HS-5 (cell line): Measurements from ENCODE around the gene DLX3.
A peak's percentile ranks its signal among the peaks of the same experiment; 100 is the strongest.
"Not testable (repeated sequence)": the region's sequence is repeated elsewhere in the genome, so short reads cannot be mapped to it uniquely, and the experiment has no call there.

ENCODE experiments used
- DNase-seq: peaks from one replicate; pipeline ENCODE4 v3.0.0-alpha.2; 2012; ENCODE audit warnings: low read depth

DLX3 gene

DNA sequence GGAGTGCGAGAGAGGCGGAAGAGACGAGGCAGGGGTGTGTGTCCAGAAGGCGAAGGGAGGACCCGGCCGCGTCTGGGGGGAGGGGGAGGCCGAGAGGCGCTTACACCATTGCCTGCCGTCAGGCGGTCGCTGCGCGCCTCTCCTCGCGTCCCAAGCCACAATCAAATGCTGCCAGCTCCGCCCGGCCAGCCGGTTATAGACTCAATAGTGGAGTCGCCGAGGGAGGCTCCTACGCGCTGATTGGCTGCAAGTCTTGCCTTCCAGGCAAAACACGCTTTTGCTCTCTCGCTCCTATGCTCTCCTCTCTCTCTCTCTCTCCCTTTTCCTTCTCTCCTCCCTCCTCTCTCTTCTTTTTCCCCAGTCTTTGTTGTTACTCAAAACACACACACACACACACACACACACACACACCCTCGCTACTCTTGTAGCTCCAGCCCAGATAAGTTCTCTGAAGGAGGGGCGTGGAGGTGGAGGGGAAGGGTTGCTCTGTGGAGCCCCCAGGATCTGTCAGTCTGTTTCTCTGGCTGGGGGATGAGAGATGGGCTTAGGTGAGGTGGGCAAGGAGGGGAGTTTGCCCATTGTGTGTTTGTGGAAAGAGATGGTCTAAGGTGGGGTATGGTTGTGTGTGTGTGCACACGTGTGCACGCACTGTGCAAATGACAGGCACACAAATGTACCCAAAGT lies at the start of gene DLX3:
DLX3 (minus strand) TSS at position 170 of the 684 bp plus-strand sequence. CDS start 226 bp downstream, outside the sequence.
- peak; percentile 37 for DNase-seq

GRCh38 chr17:50044483-50044882 lies 49.5 kb upstream of the DLX3 start:
- no peak for DNase-seq

DNA sequence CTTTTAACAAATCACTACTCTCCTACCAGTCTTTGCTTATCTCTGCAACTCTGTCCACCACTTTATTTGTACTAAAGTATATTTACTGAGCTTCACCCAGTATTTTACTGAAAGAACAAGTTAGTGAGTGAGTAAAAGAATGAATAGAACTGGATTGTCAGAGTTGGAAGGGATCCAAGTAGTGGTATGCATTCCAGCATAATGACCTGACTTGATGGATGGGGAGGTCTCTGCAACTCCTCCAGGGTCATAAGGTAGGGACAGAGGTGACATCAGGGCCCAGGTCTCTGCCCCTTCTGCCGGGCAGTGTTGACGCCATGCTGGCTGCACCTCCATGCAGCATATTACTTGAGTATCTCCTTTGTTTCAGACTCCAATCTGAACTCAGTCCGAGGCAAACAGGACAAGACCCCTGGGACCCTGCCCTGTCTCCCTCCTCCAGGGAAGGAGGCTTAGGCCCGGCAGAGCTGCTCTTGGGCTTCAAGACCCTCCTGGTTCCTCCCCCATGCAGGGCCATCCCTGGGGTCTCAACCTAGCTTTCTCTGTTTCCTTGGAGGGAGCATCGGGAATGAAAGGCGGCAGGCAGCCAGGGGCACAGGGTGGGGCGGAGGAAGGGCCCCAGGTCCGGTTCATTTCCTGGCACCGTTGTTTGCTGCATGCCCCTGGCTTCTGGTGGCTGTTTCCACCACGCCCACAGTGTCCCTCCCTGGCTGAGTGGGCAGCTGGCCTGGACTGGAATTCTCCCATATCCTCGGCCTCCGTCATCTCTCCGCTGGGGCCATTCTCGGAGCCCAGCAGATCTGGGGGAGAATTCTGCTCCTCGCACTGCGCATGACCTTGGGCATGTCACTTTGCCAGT lies 48.5 kb upstream of the DLX3 start:
- no peak for DNase-seq

GRCh38 chr17:50042211-50042610 lies 47.2 kb upstream of the DLX3 start:
- DNase-seq, result no peak

DNA sequence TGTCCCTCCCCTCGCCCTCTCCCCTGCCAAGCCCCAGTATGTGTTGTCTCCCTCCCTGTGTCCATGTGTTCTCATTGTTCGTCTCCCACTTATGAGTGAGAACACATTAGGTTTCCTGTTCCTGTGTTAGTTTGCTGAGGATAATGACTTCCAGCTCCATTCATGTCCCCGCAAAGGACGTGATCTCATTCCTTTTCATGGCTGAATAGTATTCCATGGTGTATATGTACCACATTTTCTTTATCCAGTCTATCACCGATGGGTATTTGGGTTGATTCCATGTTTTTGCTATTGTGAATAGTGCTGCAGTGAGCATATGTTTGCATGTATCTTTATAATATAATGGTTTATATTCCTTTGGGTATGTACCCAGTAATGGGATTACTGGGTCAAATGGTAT lies 45.5 kb upstream of the DLX3 start:
- DNase-seq, result not testable (repeated sequence)

GRCh38 chr17:50039058-50039457 lies 44.0 kb upstream of the DLX3 start:
- DNase-seq, result no peak

DNA sequence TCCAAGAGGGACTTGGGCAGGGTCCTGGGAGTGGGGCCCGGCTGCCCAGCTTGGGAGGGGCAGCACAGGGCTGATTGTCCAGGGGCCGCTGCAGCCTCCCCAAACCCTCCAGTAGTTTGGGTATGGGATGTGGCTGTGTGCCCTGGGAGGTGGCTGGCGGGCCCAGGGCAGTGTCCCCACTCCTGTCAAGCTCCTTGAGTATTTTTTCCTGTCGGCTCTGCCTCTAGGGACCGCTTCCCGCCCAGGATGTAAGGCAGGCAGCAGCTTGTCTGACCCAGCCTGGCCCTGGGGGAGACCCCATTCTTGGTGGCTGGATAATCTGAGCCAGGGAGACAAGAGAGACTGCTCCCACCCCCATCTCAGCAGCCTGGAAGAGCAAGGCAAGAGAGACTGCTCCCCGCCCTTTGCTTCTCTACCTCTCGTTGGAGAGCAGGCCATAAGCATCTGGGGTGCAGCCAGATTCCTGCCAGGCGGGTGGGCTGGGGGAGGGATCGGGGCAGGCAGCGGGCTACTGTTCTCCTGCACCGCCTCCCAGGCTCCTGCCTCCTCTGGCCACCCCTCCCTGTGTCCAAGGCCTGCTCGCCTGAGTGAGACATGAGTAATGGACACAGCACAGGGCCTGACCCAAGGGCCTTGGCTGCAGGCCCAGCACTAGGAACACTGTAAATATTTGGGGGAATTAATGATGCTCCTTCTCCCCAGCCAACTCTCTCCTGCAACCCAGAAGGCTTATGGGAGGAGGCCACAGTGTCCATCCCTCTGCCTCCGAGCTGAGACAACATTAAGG lies 42.5 kb upstream of the DLX3 start:
- no peak for DNase-seq

DNA sequence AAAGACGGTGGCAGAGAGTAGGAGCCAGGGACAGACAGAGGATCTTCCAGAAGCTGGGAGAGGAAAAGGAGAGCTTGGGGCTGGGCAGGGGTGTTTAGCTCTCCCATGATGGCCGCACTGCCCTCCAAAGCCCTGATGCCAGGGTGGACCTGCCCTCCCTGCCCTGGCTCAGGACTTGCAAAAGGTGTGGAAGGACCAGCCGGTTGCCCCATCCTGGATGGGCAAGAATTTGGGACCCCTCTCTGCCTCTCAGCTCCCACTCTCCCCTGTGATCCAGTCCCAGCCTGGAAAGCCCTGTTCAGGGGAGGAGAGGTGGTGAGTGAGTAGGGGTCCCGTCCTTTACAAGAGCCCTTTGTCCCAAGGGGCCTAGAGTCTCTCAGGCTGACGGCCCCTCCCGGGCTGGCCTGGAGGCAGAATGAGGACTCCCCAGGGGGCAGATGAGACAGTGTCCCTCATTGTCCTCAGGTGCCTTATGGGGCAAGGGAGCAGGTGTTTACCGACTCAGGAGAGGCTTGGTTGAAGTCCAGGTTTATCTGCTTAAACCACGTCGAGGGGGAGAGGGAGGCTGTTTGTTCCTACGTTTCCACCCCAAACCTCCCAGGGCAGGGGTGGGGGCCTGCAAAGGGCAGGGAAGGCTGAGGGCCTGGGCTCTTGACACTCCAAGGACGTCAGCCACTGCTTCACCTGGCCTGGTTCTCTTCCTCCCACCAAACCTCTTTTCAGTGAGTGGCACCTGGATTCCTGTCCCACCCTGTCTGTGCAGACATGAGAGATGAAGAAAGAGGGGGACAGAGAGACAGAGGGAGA lies 41.6 kb upstream of the DLX3 start:
- DNase-seq, result no peak

DNA sequence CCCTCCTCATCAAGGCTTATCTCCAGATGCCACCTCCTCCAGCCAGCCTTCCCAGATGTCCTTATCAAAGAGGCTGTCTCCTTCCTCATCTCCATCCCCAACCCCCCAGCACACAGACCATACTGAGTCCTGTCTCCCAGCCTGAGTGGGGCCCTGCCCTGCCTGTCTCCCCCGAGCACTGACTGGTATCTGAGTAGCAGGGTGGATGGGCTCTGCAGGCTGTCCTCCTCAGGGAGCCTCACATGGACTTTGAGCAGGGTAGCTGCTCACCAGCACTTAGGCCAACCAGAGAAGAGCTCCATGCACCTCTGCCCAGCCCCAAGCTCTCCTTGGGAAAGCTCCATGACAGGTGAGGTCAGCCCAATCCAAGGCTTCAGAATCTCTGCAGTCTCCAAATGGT lies 40.9 kb upstream of the DLX3 start:
- DNase-seq, result no peak

DNA sequence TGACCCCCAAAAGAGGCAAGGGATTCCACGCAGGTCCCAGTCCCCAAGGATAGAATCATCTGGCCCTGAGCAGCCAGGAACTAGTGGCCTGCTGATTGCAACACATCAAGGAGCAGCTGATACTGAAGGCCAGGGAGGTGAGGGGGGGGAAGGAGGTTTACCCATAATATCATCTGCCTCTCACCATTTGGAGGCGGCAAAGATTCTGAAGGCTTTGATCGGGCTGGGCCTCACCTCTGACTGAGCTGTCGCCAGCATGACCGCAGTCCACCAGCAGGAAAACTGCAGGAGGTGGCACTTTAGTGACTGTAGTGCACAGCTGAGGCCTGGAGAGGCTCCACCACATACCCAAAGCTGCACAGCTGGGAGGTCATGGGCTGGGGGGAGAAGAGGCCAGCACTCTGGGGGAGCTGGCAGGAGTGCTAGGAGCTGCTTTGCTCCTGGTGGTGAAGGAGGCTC lies 40.4 kb upstream of the DLX3 start:
- no peak for DNase-seq

DNA sequence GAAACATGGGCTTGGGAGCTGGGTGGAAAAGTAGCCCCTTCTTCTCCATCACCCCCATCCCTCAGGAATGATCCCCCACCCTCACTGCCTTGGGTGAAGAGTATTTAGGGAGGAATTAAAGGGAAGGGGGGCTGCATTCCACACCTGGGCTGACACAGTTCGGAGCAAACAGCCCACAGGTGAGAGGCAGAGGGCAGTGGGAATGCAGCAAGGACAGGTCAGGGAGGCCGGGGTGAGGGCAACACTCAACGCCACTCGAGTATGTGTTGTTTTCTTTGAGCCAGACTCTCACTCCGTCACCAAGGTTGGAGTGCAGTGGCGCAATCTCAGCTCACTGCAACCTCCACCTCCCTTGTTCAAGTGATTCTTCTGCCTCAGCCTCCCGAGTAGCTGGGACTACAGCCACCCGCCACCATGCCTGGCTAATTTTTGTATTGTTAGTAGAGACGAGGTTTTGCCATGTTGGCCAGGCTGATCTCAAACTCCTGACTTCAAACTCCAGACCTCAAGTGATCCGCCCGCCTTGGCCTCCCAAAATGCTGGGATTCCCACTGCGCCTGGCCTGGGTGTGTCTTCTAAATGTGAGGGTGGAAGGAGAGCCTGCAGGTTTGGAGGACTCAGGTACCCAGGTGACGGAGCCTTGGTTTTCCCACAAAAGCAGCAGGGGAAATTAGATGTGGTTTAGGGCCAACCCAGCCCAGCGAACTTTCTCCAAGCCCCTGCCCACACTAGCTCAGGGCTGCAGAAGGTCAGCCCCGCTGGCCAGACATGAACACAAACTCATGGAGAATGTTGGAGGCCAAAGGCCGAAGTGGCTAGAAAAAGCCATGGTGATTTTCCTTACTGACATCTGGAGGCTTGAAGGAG lies 39.7 kb upstream of the DLX3 start:
- no peak for DNase-seq

DNA sequence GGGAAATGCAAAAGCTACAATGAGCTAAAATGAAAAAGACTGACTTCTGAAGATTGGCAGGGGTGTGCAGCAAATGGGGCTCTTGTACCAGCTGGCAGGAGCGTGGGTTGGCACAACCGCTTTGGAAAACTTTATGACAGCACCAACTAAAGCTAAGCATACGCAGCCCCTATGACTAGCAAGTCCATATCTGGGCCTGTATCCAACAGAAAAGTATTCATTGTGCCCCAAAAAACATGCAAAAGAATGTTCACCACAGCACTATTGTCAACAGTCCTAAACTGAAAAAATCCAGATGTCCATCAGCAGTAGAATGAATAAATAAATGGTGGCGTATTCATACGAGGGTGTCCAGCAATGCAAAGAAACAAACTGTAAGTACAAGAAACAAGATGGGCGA lies 38.3 kb upstream of the DLX3 start:
- no peak for DNase-seq

GRCh38 chr17:50029185-50029584 lies 34.2 kb upstream of the DLX3 start:
- no peak for DNase-seq

GRCh38 chr17:50028736-50029120 lies 33.7 kb upstream of the DLX3 start:
- no peak for DNase-seq

- DNase-seq, result peak; percentile 83
Observed at GRCh38 chr17:50027881-50028735, 33.1 kb upstream of the DLX3 start.

GRCh38 chr17:50027172-50027880 lies 32.3 kb upstream of the DLX3 start:
- peak; percentile 93 for DNase-seq

DNA sequence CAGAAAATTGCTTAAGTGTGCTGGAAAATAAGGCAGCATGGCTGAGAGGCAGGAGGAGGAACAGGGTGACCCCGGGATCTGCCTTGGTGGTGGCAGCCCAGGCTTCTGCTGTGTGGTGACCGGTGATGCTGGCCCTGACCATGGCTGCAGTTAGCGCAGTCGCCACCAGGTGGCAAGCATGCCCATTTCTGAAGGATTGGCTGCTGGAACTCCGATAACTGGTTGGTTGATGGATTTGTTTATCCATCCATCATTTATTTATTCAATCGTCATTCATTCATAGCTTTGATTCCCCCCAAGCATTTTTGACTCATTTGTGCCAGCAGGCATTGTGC lies 31.8 kb upstream of the DLX3 start:
- peak; percentile 59 for DNase-seq

GRCh38 chr17:50026046-50026675 lies 31.1 kb upstream of the DLX3 start:
- no peak for DNase-seq

DNA sequence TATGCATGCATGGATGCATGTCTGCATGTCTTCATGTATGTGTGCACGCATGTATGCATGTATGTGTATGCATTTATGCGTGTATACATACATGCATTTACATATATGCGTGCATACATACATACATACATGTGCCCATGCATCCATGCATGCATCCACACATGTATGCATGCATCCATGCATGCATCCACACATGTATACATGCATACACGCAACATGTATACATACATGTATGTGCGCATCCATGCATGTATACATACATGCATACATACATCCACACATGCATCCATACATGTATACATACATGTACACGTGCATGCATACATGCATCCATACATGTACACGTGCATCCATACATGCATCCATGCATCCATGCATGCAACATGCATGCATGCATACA lies 29.8 kb upstream of the DLX3 start:
- DNase-seq, result no peak
